ENCODE measurements around the gene SCG5. TPM values are rescaled to one million over a fixed set of nuclear protein-coding genes. Genes with fewer than 3 reads are reported as not detected.

SCG5 gene
- total RNA-seq, 2 experiments from 2014 or later = 2.8 to 3.0 TPM

DNA sequence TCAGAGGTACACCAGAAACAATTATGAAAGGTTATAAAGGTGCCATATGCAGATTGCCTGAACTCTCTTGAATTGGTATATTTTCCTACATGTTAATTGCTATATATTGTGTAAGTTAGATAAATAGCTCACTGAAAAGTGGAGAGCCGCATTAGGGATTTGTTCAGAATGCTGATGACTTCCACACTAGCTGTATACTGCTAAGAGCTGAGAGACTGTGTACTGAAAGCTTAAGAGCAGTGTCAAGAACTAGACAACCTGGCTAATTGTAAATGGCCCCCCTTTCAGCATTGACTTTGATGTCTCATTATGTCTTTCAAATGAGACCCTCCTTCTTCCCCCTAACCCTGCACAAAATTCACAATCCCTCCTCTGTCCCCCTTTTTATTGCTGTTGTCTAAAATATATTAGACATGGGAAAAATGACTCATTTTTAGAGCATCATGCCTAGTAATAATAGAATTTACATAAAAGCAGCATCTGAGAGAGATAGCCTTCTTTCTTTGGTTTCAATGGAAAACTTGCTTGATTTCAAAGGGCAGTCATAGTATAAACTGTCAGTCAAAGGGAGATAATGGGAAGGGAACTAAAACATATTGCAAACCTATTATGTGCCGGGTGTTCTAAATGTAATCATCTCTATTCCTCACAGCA is 41.6 kb downstream of the SCG5 start:
- no peaks in the 10 kb centered on the region for H3K36me3 Mint-ChIP-seq (ENCODE audit: low read depth)
- DNase-seq = no peak

DNA sequence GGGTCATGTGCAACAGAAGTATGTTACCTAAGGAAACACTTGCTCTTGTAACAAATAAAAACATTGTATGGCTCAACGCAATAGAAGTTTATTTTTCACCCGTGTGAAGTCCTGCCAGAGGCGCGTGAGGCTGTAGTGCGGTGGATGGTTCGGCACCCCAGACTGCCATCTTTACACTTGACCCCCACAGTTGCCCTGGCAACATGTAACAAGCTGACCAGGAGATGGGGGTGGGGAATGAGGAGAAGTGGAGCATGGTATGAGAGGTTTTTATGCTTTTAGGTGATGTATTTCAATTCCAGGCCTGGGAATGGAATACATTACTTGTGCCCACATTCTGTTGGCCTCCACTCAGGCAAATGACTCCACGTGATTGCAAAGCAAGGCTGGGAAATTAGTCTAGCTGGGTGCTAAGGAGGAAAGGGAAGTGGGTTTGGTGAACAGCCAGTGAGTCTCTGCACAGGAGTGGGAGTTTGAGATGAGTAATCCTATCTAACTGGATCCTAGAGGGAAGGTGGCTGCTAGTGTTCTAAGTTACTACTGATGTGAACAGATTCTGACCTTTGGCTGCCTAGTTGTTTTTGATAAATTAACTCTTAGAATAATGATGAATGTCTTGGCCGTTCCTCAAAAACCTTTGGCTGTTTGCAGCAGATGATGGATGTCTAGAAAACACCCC is 42.5 kb downstream of the SCG5 start:
- Mint-ChIP-seq H3K36me3 (ENCODE audit: low read depth) (no peaks in the 10 kb centered on the region), H3K4me1 (ENCODE audit: low read depth) (peaks cover 9% of the 10 kb centered on the region), H3K4me3 (no peak overlapping the region), H3K27me3 (ENCODE audit: low read depth) (no peaks in the 10 kb centered on the region), H3K9me3 (ENCODE audit: insufficient read depth) (no peaks in the 10 kb centered on the region), H3K27ac (no peak overlapping the region)
- ChIA-PET CTCF (interaction anchor here (1.1 to 1.3 kb wide), 2 partner anchors 21 to 22 kb away, joined by 3 to 5 read pairs; no protein-coding TSS in a partner anchor), POLR2A (no interaction called here)
- ATAC-seq (no peak), DNase-seq (no peak)

More for the DNA sequence above, 41.6 kb downstream of the SCG5 start:
- Mint-ChIP-seq H3K4me3 (no peak overlapping the region), H3K4me1 (ENCODE audit: low read depth) (peaks cover 9% of the 10 kb centered on the region), H3K9me3 (ENCODE audit: insufficient read depth) (no peaks in the 10 kb centered on the region), H3K27ac (no peak overlapping the region), H3K27me3 (ENCODE audit: low read depth) (no peaks in the 10 kb centered on the region)
- no peak for ATAC-seq
- ChIA-PET POLR2A (no interaction called here), CTCF (interaction anchor here (1.5 kb wide), 1 partner anchor 21 kb away, joined by 6 read pairs; no protein-coding TSS in a partner anchor)

- ATAC-seq (no peak), DNase-seq (no peak)
- Mint-ChIP-seq H3K4me1 (ENCODE audit: low read depth) (peaks cover 9% of the 10 kb centered on the region), H3K27ac (no peak overlapping the region), H3K9me3 (ENCODE audit: insufficient read depth) (no peaks in the 10 kb centered on the region), H3K27me3 (ENCODE audit: low read depth) (no peaks in the 10 kb centered on the region), H3K4me3 (no peak overlapping the region), H3K36me3 (ENCODE audit: low read depth) (no peaks in the 10 kb centered on the region)
- ChIA-PET CTCF (no interaction called here), POLR2A (no interaction called here)
These were observed 44.1 kb downstream of the SCG5 start for GRCh38 chr15:32685576-32685975.

DNA sequence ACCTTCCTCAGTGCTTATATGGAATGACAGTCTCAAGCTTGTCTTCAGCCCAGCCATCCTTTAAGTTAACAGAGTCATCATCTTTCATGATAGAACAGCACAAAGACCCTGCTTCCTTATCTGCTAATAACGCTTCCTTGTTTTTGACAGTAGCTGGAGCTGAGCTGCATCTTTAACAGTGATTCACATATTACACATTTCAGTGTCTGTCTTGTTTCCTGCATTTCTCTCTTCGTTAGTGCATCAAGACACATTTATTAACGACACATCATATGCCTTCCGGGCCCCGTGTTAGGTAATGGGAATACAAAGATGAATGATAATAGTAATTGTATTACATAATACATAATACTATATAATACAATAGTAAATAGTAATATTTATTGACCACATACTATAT is 46.0 kb downstream of the SCG5 start:
- ATAC-seq = no peak
- no peak overlapping the region for H3K4me3 Mint-ChIP-seq
- H3K27me3 Mint-ChIP-seq (ENCODE audit: low read depth) = no peaks in the 10 kb centered on the region
- H3K9me3 Mint-ChIP-seq (ENCODE audit: insufficient read depth) = no peaks in the 10 kb centered on the region
- DNase-seq = no peak
- ChIA-PET CTCF (interaction anchor here (1.3 kb wide), 1 partner anchor 25 kb away, joined by 3 read pairs; no protein-coding TSS in a partner anchor), POLR2A (no interaction called here)
- no peaks in the 10 kb centered on the region for H3K36me3 Mint-ChIP-seq (ENCODE audit: low read depth)
- H3K27ac Mint-ChIP-seq = no peak overlapping the region
- peaks cover 9% of the 10 kb centered on the region for H3K4me1 Mint-ChIP-seq (ENCODE audit: low read depth)

- Mint-ChIP-seq H3K27me3 (ENCODE audit: low read depth) (no peaks in the 10 kb centered on the region), H3K4me1 (ENCODE audit: low read depth) (peaks cover 9% of the 10 kb centered on the region), H3K27ac (no peak overlapping the region), H3K9me3 (ENCODE audit: insufficient read depth) (no peaks in the 10 kb centered on the region), H3K4me3 (no peak overlapping the region), H3K36me3 (ENCODE audit: low read depth) (no peaks in the 10 kb centered on the region)
- POLR2A ChIA-PET = no interaction called here
- DNase-seq (no peak), ATAC-seq (no peak)
- CTCF ChIA-PET = interaction anchor here (1.3 kb wide), 1 partner anchor 26 kb away, joined by 3 read pairs; no protein-coding TSS in a partner anchor
These were observed 46.7 kb downstream of the SCG5 start for GRCh38 chr15:32688151-32688639.

- POLR2A ChIA-PET = no interaction called here
These were observed 49.6 kb downstream of the SCG5 start for GRCh38 chr15:32690941-32691688.

GRCh38 chr15:32691689-32692038 is 50.2 kb downstream of the SCG5 start:
- POLR2A ChIA-PET = no interaction called here
- H3K4me1 Mint-ChIP-seq (ENCODE audit: low read depth) = no peaks in the 10 kb centered on the region
- H3K27ac Mint-ChIP-seq = no peak overlapping the region
- no peak overlapping the region for H3K4me3 Mint-ChIP-seq
- no peaks in the 10 kb centered on the region for H3K9me3 Mint-ChIP-seq (ENCODE audit: insufficient read depth)
- H3K27me3 Mint-ChIP-seq (ENCODE audit: low read depth) = no peaks in the 10 kb centered on the region
- ATAC-seq (no peak), DNase-seq (no peak)
- CTCF ChIA-PET = interaction anchor here (1.3 kb wide), 1 partner anchor 29 kb away, joined by 4 read pairs; no protein-coding TSS in a partner anchor
- no peaks in the 10 kb centered on the region for H3K36me3 Mint-ChIP-seq (ENCODE audit: low read depth)

More at GRCh38 chr15:32690941-32691688, 49.6 kb downstream of the SCG5 start:
- Mint-ChIP-seq H3K27me3 (ENCODE audit: low read depth) (no peaks in the 10 kb centered on the region), H3K27ac (no peak overlapping the region), H3K4me1 (ENCODE audit: low read depth) (no peaks in the 10 kb centered on the region), H3K4me3 (no peak overlapping the region), H3K9me3 (ENCODE audit: insufficient read depth) (no peaks in the 10 kb centered on the region), H3K36me3 (ENCODE audit: low read depth) (no peaks in the 10 kb centered on the region)
- ATAC-seq = no peak
- DNase-seq = no peak
- CTCF ChIA-PET = interaction anchor here (0.9 to 1.3 kb wide), 2 partner anchors 29 to 40 kb away, joined by 3 to 4 read pairs; no protein-coding TSS in a partner anchor

GRCh38 chr15:32692286-32692685 is 50.8 kb downstream of the SCG5 start:
- ATAC-seq (no peak), DNase-seq (no peak)
- H3K27me3 Mint-ChIP-seq (ENCODE audit: low read depth) = no peaks in the 10 kb centered on the region
- no peak overlapping the region for H3K4me3 Mint-ChIP-seq
- H3K36me3 Mint-ChIP-seq (ENCODE audit: low read depth) = no peaks in the 10 kb centered on the region
- H3K4me1 Mint-ChIP-seq (ENCODE audit: low read depth) = no peaks in the 10 kb centered on the region
- ChIA-PET CTCF (interaction anchor here (1.3 kb wide), 1 partner anchor 30 kb away, joined by 4 read pairs; no protein-coding TSS in a partner anchor), POLR2A (no interaction called here)
- no peak overlapping the region for H3K27ac Mint-ChIP-seq
- H3K9me3 Mint-ChIP-seq (ENCODE audit: insufficient read depth) = no peaks in the 10 kb centered on the region

DNA sequence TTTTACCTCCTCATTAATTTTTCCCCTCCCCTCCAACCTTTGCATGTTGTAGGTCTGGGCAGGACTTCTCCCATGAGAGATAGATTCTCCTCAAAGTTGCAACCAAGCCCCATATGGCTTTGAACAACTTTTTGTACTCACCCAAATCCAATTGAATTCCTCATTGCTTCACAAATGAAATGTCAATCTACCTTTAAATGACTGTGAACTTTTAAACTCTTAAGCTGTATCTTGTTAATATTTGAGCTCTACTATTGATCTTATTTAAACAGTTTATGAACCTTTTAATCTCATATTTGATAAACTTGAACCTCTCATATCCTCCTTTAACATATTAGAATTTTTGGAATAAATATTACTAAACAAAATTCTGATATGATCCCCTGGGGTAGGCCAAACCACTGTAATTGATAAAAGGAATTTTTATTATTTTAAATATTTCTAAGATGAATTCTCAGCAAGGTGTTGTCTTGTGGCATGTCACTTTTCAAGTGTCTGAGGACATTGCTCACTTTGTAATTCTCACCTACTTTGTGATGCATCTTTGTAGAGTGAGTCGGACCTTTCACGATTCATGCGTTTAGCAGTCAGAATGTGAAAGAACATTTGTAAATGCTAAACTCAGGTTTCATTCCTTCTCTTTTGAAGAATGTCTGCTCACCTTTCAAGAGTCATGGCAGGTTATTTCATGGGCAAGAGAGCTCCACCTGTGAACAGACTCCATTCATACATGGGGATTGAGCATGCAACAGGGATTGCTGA is 52.9 kb downstream of the SCG5 start:
- ATAC-seq (no peak), DNase-seq (no peak)
- no peaks in the 10 kb centered on the region for H3K9me3 Mint-ChIP-seq (ENCODE audit: insufficient read depth)
- H3K36me3 Mint-ChIP-seq (ENCODE audit: low read depth) = no peaks in the 10 kb centered on the region
- POLR2A ChIA-PET = no interaction called here
- peaks cover 3% of the 10 kb centered on the region for H3K27me3 Mint-ChIP-seq (ENCODE audit: low read depth)
- H3K4me3 Mint-ChIP-seq = no peak overlapping the region
- CTCF ChIA-PET = no interaction called here
- no peaks in the 10 kb centered on the region for H3K4me1 Mint-ChIP-seq (ENCODE audit: low read depth)
- H3K27ac Mint-ChIP-seq = no peak overlapping the region

DNA sequence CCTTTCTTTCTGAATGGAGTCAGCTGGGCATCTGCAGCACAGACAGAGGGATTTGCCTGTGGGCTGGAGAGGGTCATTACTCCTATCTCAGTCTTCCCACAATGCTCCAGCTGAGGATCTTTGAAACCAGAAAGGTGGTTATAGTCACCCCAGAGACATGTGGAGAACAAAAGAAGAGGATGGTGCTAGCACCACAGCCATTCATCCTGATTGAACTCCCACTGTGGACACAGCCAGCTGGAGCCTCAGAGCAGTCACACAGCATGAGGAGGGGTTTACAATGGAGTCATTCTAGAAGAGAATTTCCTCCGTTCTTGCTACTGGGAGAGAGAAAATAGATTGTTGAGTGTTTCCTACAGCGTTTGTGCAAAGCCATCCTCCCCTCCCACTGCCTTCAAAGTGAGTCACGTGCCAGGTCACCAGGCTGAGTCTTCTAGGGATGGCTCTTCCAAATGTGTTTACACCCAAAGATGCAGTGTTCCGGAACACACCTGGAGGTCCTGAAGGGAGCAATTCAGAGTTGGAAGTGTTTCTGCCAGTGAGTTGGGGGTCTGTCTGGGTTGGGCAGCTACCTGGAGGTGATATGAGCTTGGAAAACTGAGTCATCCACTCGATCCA is 57.4 kb downstream of the SCG5 start:
- no peak overlapping the region for H3K4me3 Mint-ChIP-seq
- DNase-seq (no peak), ATAC-seq (no peak)
- H3K27ac Mint-ChIP-seq = no peak overlapping the region
- H3K9me3 Mint-ChIP-seq (ENCODE audit: insufficient read depth) = no peaks in the 10 kb centered on the region
- ChIA-PET CTCF (no interaction called here), POLR2A (no interaction called here)
- no peaks in the 10 kb centered on the region for H3K4me1 Mint-ChIP-seq (ENCODE audit: low read depth)
- no peaks in the 10 kb centered on the region for H3K36me3 Mint-ChIP-seq (ENCODE audit: low read depth)
- H3K27me3 Mint-ChIP-seq (ENCODE audit: low read depth) = peaks cover 7% of the 10 kb centered on the region

DNA sequence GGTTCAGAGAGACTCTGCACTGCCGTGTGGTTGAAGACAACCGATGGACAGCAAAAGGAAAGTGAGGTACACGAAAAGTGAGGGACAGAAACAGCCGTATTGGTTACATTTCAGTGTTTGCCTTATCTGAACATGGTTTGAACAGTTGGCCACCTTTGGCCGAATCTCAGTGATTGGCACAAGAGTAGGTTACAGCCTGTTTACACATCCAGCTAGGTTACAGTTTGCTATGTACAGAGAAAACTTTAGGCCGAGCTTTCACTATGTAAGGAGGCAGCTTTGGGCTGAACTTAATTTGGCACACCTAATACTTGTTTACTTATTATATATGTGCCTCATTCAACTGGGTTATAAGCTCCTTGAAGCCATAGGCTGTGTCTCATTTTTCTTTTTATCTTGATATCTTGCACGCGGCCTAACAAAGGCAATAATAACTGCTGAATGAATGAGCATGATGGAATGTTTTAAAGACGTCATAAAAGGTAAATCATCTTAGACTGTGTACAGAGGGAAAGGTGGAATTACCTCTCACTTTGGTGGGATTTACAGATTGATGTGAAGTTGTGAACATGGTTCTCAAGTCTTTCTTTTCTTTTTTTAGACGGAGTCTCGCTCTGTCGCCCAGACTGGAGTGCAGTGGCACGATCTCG is 59.1 kb downstream of the SCG5 start:
- DNase-seq (no peak), ATAC-seq (no peak)
- ChIA-PET POLR2A (no interaction called here), CTCF (no interaction called here)
- no peak overlapping the region for H3K27ac Mint-ChIP-seq
- no peak overlapping the region for H3K4me3 Mint-ChIP-seq
- H3K27me3 Mint-ChIP-seq (ENCODE audit: low read depth) = peaks cover 15% of the 10 kb centered on the region
- no peaks in the 10 kb centered on the region for H3K9me3 Mint-ChIP-seq (ENCODE audit: insufficient read depth)
- no peaks in the 10 kb centered on the region for H3K36me3 Mint-ChIP-seq (ENCODE audit: low read depth)
- no peaks in the 10 kb centered on the region for H3K4me1 Mint-ChIP-seq (ENCODE audit: low read depth)
